ENCODE data around the gene NEUROG3.
"Not testable (repeated sequence)": the region's sequence is repeated elsewhere in the genome, so short reads cannot be mapped to it uniquely, and the experiment has no call there.

The NEUROG3 gene

GRCh38 chr10:69571618-69572158 lies 1.5 kb downstream of the NEUROG3 start:
- DNase-seq: no peak

- DNase-seq: no peak
Measured at GRCh38 chr10:69570050-69570816, 3.0 kb downstream of the NEUROG3 start.

- no peak for DNase-seq
Measured at GRCh38 chr10:69569396-69569934, 3.8 kb downstream of the NEUROG3 start.

GRCh38 chr10:69568472-69569395 lies 4.5 kb downstream of the NEUROG3 start:
- DNase-seq: no peak

GRCh38 chr10:69567920-69568319 lies 5.3 kb downstream of the NEUROG3 start:
- peak; percentile 68 for DNase-seq

- no peak for DNase-seq
Measured at GRCh38 chr10:69562731-69563254, 10.4 kb downstream of the NEUROG3 start.

- DNase-seq: no peak
Measured at GRCh38 chr10:69559525-69559924, 13.7 kb downstream of the NEUROG3 start.

- DNase-seq: no peak
Measured at GRCh38 chr10:69558559-69558958, 14.7 kb downstream of the NEUROG3 start.

- no peak for DNase-seq
Measured at GRCh38 chr10:69554611-69555010, 18.6 kb downstream of the NEUROG3 start.

- no peak for DNase-seq
Measured at GRCh38 chr10:69553328-69553727, 19.9 kb downstream of the NEUROG3 start.

GRCh38 chr10:69552268-69552667 lies 21.0 kb downstream of the NEUROG3 start:
- DNase-seq: no peak

GRCh38 chr10:69549959-69550358 lies 23.3 kb downstream of the NEUROG3 start:
- no peak for DNase-seq

GRCh38 chr10:69541463-69541862 lies 31.8 kb downstream of the NEUROG3 start:
- DNase-seq: no peak

- DNase-seq: no peak
Measured at GRCh38 chr10:69538461-69538860, 34.8 kb downstream of the NEUROG3 start.

GRCh38 chr10:69537449-69537848 lies 35.8 kb downstream of the NEUROG3 start:
- DNase-seq: no peak

GRCh38 chr10:69536521-69536920 lies 36.7 kb downstream of the NEUROG3 start:
- DNase-seq: not testable (repeated sequence)

- no peak for DNase-seq
Measured at GRCh38 chr10:69533658-69534057, 39.6 kb downstream of the NEUROG3 start.

- DNase-seq: no peak
Measured at GRCh38 chr10:69527961-69528360, 45.3 kb downstream of the NEUROG3 start.
